GM18909 (cell line): ENCODE measurements around the gene HNRNPA1.
"Not testable (repeated sequence)": the region's sequence is repeated elsewhere in the genome, so short reads cannot be mapped to it uniquely, and the experiment has no call there.

ENCODE experiments used
- ATAC-seq: cut with Tn5 transposase; IDR thresholded peaks from one replicate; pipeline ENCODE4 v1.9.1; 2021; ENCODE audit warnings: mild to moderate bottlenecking; ENCODE audit not compliant: unreplicated experiment, poor library complexity

The HNRNPA1 gene

DNA sequence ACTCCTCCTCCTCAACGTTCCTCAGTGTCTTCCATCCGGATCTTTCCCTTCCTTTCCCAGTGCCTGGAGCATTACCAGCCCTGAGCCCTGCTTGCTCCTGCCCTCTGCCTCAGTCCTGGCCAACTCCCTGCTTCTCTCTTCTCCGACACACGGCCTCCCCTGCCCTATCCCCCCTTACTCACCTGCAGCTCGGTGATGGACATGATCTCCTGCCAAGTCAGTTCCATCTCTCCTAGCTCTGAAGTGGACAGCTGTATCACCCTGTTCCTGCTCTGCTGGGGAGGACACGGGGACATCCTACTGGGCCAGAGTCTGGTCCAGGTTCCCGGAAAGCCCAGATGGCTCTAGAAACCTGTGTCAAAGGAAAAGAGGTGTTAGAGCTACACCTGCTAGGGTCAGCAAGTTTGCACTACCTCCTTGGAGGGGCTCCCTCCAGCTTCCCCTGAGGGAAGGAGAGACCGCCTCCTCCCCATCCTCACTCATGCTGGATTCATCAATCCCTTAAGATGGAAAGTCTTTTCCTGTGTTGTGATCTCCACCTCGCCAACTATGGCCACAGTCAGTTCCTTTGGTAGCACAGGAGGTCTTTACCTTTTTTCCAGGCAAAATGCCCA, 14.5 kb downstream of the HNRNPA1 start:
- no peak for ATAC-seq

DNA sequence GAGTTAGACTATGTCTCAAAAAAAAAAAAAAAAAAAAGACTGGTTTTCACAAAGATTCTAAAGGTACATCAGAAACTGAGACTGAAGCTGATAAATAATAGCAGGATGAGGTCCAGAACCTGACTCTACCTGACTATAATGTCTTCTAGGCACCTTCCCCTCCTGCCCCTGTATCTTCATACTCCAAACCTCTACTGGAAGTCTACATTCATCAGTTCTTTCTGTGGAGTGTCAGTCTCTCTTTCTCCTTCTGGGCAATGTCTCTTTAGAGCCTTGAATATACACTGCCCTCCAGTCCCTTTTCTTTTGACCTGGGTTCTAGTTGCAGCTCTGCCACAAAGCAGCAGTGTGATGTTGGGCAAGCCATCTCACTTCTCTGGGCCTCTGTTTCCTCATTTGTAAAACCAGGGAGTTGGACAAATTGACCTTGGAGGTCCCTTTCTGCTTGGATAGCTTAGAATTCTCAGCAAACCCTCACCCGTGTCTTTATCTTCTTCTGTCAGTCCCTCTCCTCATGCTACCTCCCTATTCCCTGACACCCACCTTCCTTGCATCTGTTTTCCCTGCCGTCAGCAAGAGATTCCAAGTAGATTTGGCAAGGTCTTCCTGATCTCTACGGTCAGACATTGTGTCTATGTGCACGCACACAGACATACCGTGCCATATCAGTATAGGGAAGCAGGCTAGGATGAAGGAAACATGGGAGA, 16.0 kb downstream of the HNRNPA1 start:
- ATAC-seq: no peak

DNA sequence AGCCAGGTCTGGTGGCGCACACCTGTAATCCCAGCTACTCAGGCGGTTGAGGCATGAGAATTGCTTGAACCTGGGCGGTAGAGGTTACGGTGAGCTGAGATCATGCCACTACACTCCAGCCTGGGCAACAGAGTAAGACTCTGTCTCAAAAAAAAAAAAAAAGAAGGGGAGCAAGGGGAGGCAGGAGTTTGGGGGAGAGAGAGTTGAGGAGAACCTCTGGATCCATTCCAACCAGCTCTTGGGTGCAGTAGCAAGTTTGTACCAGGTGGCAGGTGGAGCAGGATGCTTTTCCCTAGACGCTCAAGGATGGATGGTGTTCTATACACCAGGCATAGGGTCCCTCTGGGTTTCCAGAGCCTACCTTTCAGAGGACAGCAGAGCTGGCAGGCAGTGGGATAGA, 18.4 kb downstream of the HNRNPA1 start:
- no peak for ATAC-seq

DNA sequence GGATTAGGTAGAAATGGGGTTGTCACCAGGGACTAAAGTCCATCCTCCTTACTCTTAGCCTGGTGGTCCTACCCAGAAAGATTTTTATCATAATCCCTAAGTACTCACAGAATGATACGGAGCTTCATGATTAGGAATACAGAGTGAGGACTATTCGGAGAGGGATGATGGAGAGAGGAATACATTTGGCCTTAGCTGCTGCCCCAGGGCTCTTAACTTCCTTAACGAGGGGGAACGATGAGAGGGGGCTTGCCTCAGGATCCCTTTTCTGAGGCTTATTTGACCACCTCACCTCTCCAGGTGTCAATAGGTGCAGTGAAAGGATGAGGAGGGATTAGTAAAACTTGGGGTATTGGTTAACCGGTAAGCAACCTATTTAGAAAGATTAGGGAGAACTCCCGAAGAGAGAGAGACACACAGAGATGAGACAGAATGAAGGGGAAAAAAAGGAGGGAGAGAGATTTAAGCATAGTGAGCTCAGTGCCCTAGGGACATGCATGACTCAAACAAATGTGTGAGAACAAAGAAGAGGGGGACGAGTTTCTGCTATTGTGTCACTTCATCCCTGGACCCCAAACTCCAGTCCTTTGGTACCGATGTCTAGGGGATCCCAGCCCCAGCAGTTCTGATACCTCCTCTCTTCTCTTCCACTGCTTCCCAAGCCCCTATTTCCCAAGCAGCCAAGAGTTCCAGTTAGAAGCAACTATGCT, 19.1 kb downstream of the HNRNPA1 start:
- ATAC-seq: no peak

- ATAC-seq: no peak
Observed at GRCh38 chr12:54300225-54300731, 19.8 kb downstream of the HNRNPA1 start.

DNA sequence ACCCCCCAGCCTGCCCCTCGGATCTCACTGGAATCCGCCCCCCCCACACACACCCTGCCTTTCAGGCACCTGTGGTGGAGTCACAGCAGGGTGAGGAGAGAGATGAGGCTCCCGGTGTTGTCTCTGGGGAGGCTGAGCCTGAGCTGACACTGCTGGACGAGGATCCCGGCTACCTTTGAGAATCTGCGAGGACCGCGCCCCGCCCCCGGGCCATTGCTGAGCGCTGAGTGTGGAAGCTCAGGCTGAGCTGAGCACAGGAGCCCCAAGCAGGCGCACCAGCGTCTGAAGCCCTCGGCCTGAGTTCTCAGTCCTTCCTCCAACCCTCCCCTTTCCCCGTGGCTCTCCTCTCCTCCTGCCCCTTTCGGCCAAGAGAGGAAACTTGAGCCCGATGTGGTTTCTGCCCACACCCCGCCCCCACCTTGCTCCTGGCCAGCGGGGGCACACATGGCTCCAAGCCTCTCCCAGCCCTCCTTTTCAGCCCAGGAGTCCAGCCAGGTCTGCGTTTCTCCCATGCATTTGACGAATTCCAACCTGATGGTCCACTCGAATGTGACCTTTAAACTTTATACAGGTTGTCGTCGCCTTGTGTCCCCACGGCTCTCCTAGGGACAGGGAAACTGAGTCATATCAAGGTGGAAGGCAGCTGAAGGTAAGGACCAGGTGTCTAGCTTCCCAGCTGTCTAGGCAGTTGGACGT, 20.4 kb downstream of the HNRNPA1 start, which contains the start of gene NFE2:
NFE2 (minus strand) TSS at position 284 of the 696 bp plus-strand sequence. CDS start 5,767 bp downstream, outside the sequence.
- no peak for ATAC-seq

- no peak for ATAC-seq
Observed at GRCh38 chr12:54301428-54302048, 21.0 kb downstream of the HNRNPA1 start.

DNA sequence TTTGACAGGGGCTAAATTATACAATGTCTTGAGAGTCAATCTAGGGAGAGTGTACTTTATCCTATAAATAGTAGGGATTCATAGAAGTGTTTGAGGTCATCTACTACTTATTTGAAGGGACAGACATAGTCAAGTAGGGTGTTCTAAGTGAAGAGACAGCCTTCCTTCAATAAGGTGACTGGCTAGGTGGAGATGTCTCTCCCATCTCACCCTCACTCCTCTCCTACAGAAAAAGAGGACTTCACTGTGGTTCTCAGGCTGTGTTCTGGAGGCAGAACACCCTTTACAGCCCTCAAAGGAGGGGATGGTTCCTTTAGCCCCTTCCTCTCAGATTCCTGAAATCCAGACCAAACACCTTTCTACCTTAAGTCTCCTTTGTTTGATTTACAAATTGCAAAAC, 23.1 kb downstream of the HNRNPA1 start:
- ATAC-seq: no peak

DNA sequence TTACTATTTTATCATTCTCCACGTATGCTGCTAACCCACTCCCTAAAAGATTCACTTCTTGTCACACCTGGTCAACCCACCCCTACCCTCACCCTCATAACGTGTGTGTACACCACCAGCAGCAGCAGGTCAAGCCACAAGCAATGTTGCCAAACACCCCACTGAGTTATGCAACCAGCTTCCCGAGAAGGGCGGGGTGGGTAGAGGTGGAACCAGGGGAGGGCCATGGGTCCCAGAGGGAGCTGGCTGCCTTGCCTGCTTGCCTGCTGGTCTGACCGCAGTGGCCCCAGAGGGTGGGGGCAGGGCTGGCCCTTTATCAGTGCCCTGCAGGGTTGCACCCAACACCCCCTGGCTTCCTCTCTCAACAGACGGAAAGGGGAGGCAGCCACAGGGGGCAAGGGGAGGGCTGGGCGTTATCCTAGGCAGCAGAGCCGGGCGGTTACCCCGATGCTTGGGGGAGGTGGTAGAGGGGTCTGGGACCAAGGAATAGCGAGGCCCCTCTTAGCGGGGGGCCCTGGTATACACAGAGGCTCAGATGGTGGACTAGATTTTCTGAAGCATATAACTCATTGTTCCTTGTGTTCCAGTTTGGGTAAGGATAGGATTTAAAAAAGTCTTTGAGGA, 23.8 kb downstream of the HNRNPA1 start:
- no peak for ATAC-seq

DNA sequence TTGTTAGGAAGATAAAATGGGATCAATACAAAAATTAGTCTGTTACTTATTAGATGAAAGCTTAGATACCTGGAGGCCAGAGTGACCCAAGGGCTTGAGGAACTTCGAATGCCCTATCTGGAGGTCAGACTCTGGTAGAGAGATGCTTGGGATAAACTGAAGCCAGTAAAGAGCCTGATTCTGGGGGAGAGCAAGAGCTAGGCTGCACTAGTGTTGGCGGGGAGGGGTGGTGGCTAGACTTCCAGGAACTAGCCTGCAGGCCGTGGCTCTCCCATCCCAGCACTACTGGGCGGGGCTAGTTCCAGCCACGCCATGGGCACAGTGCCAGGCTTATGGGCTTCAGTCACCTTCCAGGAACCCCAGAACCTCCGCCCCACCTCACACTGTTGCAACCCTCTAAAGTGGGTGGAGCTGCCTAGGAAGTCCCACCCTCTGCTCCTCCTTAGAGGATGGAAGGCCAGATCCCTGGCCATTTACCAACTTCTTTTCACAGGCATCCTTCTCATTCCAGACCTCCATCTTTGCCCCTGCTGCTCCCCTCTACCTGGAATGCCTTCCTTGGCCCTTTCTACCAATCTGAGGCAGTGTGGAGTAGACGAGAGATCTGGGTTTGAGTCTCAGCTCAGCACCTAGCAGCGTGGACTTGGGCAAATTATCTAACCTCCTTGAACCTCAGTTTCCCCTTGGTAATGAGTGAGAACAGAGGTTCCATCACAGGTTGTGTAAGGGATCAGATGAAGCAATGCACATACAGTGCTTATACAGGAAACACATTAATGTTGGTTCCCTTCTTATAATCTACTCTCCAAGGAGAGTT, 26.6 kb downstream of the HNRNPA1 start:
- ATAC-seq: no peak

- no peak for ATAC-seq
Observed at GRCh38 chr12:54311051-54311450, 30.5 kb downstream of the HNRNPA1 start.

DNA sequence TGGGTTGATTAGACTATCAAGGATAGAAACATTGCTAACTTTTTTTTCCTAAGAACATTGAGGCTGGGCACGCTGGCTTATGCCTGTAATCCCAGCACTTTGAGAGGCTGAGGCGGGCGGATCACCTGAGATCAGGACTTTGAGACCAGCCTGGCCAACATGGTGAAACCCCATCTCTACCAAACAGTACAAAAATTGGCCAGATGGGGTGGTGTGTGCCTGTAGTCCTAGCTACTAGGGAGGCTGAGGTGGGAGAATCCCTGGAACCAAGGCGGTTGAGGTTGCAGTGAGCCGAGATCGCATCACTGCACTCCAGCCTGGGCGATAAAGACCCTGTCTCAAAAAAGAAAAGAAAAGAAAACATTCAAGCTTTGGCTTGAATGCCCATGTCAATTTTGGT, 31.8 kb downstream of the HNRNPA1 start:
- not testable (repeated sequence) for ATAC-seq

DNA sequence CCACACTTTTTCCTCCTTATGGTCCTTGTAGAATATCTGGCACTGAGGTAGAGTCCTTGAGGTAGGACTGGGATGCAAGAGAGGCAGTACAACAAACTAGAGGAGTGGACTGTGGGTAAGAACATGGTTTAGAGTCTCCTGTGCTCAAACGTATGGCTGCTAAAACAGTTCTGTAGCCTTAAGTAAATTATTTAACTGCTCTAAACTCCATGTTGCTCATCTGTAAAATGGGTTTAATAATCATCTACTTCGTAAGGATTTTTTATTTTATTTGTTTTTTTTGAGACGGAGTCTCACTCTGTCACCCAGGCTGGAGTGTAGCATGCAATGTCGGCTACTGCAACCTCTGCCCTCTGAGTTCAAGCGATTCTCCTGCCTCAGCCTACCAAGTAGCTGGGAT, 40.8 kb downstream of the HNRNPA1 start:
- ATAC-seq: no peak

GRCh38 chr12:54324617-54325441, 44.3 kb downstream of the HNRNPA1 start, which contains the start of gene COPZ1:
Gene COPZ1 (plus strand): TSS chr12:54325131. CDS start chr12:54325164, 33 bp downstream.
- ATAC-seq: peak; percentile 99

DNA sequence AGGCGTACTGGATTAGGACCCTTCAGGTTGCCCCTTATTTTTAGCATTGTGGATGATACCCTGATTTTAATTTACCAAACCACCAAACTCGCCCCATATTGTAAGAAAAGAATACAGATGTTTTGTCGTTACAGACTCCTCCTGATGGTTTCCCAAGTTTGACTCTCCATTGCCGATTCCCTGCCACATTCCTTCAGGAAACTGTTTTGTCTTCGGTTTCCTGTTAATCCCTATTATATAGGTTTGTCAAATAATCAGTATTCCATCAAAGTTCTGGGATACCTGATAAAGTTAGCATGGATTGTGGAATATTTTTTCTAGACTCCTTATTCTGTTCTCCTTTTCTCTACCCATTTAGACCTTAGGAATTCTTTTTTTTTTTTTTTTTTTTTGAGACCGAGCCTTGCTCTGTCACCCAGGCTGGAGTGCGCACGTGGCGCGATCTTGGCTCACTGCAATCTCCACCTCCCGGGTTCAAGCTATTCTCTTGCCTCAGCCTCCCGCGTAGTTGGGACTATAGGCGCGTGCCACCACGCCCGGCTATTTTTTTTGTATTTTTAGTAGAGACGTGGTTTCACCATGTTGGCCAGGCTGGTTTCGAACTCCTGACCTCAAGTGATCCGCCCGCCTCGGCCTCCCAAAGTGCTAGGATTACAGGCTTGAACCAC, 45.0 kb downstream of the HNRNPA1 start:
- ATAC-seq: not testable (repeated sequence)

DNA sequence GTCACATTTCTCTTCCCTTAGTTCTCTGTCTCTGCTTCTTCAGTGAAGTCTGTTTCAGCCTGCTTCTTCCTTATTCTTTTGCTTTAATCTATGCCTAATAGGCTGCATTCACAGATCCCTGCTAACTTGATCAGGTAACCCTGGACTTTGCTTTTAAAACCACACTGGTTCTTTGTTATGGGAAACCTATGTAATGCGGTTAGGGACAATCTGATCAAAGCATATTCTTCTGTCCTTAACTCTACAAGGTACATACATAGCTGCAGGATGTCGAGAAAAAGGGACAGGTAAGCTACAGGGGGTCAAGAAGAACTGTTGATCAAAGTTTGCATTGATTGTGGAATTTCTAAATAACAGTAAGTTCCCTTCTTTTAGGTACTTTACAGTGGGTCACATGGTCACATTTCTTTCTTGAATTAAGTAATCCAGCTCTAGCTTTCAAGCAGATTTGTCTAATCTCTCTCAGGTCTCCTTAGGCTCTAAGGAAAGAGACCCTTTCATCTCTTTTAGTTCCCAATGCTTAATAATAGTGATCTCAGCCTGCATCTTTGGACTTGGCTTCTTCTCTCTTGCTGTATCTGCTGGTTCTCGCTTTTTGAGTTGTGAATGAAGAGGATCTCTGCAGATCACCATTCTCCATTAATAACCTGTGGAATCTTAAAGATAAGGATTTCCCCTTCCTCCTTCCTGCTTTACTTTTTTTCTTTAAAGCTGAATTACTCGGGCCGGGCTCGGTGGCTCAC, 48.2 kb downstream of the HNRNPA1 start:
- ATAC-seq: no peak

DNA sequence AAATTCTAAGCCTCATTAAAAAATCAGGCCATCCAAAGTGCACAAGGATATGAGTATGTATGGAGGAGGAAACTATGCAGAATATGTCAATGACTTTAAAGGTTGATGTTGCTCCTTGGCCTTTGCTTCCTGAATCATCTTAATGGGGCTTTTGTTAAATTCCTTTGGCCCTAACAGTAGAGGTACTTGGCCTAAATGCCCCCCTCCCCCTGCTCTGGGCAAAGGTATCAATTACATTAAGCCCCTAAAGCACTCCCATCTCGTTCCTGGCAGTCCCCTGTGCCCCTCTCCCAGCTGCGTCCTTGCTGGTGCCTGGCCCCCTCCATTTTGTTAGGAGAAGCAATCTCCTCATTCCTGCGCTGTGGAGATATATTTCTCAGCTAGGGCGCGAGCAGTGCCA, 49.2 kb downstream of the HNRNPA1 start:
- no peak for ATAC-seq
